Gastrocnemius medialis (tissue), 4 donors: Measurements from ENCODE around the gene LEMD2. TPM values are rescaled to one million over a fixed set of nuclear protein-coding genes. Genes with fewer than 3 reads are reported as not detected.

Experiments
- ATAC-seq, 2 donors: fragments of 150-250 bp; one replicate each; pipeline ENCODE4 v1.9.1; 2016
- DNase-seq, 2 donors: peaks; one replicate each; pipeline ENCODE4 v3.0.0-alpha.2; 2019
- H3K27ac ChIP-seq, 4 donors: fragments of 200-600 bp; sonication (generic); 1 replicate in 1 of 4; 2 replicates in 3 of 4; pipeline ENCODE4 v1.5.1; 2016 to 2018; ENCODE audit warnings: mild to moderate bottlenecking in 2 of 4, moderate library complexity in 1 of 4
- H3K27me3 ChIP-seq, 3 donors: fragments of 200-600 bp; sonication (generic) in 2 of 3; 1 replicate in 1 of 3; 2 replicates in 2 of 3; pipeline versions ENCODE4 v1.5.1 to v1.6.0; 2016 to 2019; ENCODE audit warnings: mild to moderate bottlenecking in 1 of 3, moderate library complexity in 1 of 3
- H3K36me3 ChIP-seq, 2 donors: fragments of 200-600 bp; sonication (generic) in 1 of 2; one replicate each; pipeline ENCODE4 v1.5.1; 2017 to 2018
- H3K4me1 ChIP-seq, 2 donors: fragments of 200-600 bp; sonication (generic) in 1 of 2; one replicate each; pipeline ENCODE4 v1.5.1; 2016 to 2017; ENCODE audit warnings: mild to moderate bottlenecking in 2 of 2
- H3K4me3 ChIP-seq, 4 donors: fragments of 200-600 bp; sonication (generic) in 3 of 4; 1 replicate in 1 of 4; 2 replicates in 3 of 4; pipeline ENCODE4 v1.5.1; 2016 to 2019; ENCODE audit warnings: mild to moderate bottlenecking in 2 of 4
- H3K9me3 ChIP-seq, 3 donors: fragments of 200-600 bp; sonication (generic) in 2 of 3; 1 replicate in 1 of 3; 2 replicates in 2 of 3; pipeline ENCODE4 v1.5.1; 2016 to 2019
- POLR2A ChIP-seq, 2 donors: fragments of 450-650 bp; IDR thresholded peaks; one replicate each; pipeline ENCODE4 v1.6.1; 2017; ENCODE audit warnings: antibody characterized with exemption in 2 of 2, mild to moderate bottlenecking in 2 of 2, moderate library complexity in 2 of 2
- in situ Hi-C, 4 donors: fragments of 200-750 bp; cut with MboI; loops; one replicate each; pipeline versions ENCODE4 v1.15.0 to v1.8.0; 2017; ENCODE audit warnings: low sequenced_read_pairs in 4 of 4
- intact Hi-C: fragments of 100-400 bp; cut with DNase I; formaldehyde crosslinking; loops from one replicate; pipeline ENCODE4 v1.15.1; 2023; ENCODE audit warnings: low total_unique reads
- total RNA-seq, 4 donors: library from RNA; depleted of rRNA; stranded (reverse); fragments of >200 nt; gene quantifications; one replicate each; pipeline versions ENCODE4 v1.1.0 to v1.2.3, GENCODE V29; 2016
- TF ChIP-seq, protein P1 (sequence below), 5 experiments: fragments of 450-650 bp in 3 of 5; fragments of 200-600 bp in 2 of 5; sonication (generic) in 2 of 5; IDR thresholded peaks in 4 of 5; conservative IDR thresholded peaks in 1 of 5; 1 replicate in 4 of 5; 2 replicates in 1 of 5; pipeline ENCODE4 v1.5.1; 2016 to 2019; ENCODE audit warnings: antibody characterized with exemption in 5 of 5, mild to moderate bottlenecking in 3 of 5, moderate library complexity in 3 of 5

The LEMD2 gene
- total RNA-seq, 4 donors from 2014 or later = 34.1 to 39.1 (median 38.1) TPM

DNA sequence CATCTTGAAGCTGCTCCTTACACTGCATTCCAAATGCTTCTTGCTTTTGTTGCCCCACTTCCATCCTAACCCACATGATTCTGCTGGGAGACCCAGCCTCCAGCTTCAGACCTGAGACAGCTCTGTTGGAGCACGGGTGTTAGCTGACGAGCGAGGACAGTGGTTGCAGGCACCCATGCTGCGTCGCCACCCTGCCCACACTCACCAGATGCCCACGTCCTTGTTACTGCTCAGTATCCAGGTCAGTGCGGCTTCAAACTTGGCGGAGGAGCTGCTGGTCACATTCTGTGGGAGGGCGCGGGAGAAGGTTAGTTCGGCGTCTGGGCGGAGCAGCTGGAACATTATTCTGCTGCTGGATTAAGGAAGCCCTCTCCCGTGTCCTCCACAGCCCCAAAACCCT lies 9.0 kb downstream of the LEMD2 start:
- TF ChIP-seq, protein P1, sequence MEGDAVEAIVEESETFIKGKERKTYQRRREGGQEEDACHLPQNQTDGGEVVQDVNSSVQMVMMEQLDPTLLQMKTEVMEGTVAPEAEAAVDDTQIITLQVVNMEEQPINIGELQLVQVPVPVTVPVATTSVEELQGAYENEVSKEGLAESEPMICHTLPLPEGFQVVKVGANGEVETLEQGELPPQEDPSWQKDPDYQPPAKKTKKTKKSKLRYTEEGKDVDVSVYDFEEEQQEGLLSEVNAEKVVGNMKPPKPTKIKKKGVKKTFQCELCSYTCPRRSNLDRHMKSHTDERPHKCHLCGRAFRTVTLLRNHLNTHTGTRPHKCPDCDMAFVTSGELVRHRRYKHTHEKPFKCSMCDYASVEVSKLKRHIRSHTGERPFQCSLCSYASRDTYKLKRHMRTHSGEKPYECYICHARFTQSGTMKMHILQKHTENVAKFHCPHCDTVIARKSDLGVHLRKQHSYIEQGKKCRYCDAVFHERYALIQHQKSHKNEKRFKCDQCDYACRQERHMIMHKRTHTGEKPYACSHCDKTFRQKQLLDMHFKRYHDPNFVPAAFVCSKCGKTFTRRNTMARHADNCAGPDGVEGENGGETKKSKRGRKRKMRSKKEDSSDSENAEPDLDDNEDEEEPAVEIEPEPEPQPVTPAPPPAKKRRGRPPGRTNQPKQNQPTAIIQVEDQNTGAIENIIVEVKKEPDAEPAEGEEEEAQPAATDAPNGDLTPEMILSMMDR (IDR thresholded peaks at IDR 0.05 in 4 of 5, conservative IDR thresholded peaks at IDR 0.05 in 1 of 5) = no peak
- TF ChIP-seq POLR2A (IDR thresholded peaks at IDR 0.05) = no peak
- ATAC-seq = no peak
- Histone ChIP-seq H3K27me3 (no peaks in the 10 kb centered on the region), H3K4me3 (no peak overlapping the region), H3K9me3 (no peaks in the 10 kb centered on the region), H3K27ac (no peak overlapping the region), H3K36me3 (peaks cover 2 to 95% of the 10 kb centered on the region in 2 donors), H3K4me1 (peaks cover 8 to 9% of the 10 kb centered on the region in 2 donors)
- in situ Hi-C loops (loop anchor here in 3 of 4 donors (10.0 kb wide), 3 partner anchors 75 to 375 kb away; no protein-coding TSS in a partner anchor), intact Hi-C loops (no loop called here)
- no peak for DNase-seq

DNA sequence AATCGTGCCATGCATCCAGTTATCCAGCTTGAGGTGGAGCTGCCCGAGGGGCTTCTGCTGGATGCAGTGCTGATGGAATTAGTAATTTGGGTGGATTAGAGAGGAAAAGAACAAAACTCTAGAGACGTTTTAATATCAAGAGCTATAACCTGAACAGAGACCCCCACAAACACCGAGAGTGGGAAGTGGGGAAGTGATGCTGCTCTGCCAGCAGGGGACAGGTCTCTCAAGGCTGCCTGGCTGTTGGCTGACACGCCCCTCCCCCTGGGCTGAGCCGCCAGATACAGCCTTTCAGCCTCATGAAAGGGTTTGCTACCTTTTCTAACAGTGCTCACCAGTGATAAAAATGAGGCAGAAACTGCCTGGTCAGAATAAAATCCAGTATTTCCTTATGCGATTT lies 9.6 kb downstream of the LEMD2 start:
- peaks cover 7 to 9% of the 10 kb centered on the region in 2 donors for H3K4me1 ChIP-seq
- in situ Hi-C loops (loop anchor here in 3 of 4 donors (10.0 kb wide), 3 partner anchors 74 to 376 kb away; no protein-coding TSS in a partner anchor), intact Hi-C loops (no loop called here)
- ATAC-seq (no peak), DNase-seq (no peak)
- H3K36me3 ChIP-seq = peaks cover 2 to 93% of the 10 kb centered on the region in 2 donors
- no peaks in the 10 kb centered on the region for H3K27me3 ChIP-seq
- H3K9me3 ChIP-seq = no peaks in the 10 kb centered on the region
- no peak overlapping the region for H3K4me3 ChIP-seq
- TF ChIP-seq, protein P1 (IDR thresholded peaks at IDR 0.05 in 4 of 5, conservative IDR thresholded peaks at IDR 0.05 in 1 of 5) = no peak
- TF ChIP-seq POLR2A (IDR thresholded peaks at IDR 0.05) = no peak
- no peak overlapping the region for H3K27ac ChIP-seq

DNA sequence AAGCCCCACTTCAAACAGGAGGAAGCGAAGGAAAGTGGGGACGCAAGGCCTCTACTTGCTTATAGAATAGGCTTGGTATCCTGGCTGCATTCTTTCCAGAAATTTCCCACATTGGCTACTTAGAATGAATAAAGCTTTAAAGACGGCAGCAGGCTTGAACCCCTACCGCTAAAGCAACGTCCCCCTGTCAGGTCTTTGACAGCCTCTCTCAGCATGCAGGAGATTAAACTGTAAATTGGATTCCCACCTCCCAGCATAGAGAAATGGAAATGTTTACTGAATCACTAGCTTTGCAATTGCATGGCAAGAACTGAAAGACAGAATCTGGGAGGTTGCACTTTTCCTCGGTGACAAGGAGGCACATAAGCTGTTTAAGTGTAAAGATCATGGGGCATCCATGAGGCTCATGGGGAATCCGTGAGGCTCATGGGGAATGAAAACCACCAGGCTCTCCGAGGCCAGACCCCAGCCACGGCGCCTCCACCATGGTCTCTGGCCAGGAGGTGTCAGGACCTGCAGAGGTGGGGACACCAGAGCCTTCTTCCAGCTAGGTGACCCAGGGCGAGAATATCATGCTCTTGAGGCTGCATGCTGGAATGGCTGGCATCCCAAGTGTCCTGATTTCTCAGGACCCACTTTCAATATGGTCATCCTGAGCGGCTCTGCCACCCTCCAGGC lies 10.3 kb downstream of the LEMD2 start:
- in situ Hi-C loops = loop anchor here in 3 of 4 donors (10.0 kb wide), 3 partner anchors 74 to 376 kb away; no protein-coding TSS in a partner anchor
- Histone ChIP-seq H3K9me3 (no peaks in the 10 kb centered on the region), H3K36me3 (peaks cover 2 to 92% of the 10 kb centered on the region in 2 donors), H3K4me1 (peaks cover 7 to 9% of the 10 kb centered on the region in 2 donors), H3K4me3 (no peak overlapping the region), H3K27ac (no peak overlapping the region), H3K27me3 (no peaks in the 10 kb centered on the region)
- no peak for TF ChIP-seq POLR2A (IDR thresholded peaks at IDR 0.05)
- TF ChIP-seq, protein P1 (IDR thresholded peaks at IDR 0.05 in 4 of 5, conservative IDR thresholded peaks at IDR 0.05 in 1 of 5) = no peak
- ATAC-seq (no peak), DNase-seq (no peak)
- intact Hi-C loops = no loop called here

DNA sequence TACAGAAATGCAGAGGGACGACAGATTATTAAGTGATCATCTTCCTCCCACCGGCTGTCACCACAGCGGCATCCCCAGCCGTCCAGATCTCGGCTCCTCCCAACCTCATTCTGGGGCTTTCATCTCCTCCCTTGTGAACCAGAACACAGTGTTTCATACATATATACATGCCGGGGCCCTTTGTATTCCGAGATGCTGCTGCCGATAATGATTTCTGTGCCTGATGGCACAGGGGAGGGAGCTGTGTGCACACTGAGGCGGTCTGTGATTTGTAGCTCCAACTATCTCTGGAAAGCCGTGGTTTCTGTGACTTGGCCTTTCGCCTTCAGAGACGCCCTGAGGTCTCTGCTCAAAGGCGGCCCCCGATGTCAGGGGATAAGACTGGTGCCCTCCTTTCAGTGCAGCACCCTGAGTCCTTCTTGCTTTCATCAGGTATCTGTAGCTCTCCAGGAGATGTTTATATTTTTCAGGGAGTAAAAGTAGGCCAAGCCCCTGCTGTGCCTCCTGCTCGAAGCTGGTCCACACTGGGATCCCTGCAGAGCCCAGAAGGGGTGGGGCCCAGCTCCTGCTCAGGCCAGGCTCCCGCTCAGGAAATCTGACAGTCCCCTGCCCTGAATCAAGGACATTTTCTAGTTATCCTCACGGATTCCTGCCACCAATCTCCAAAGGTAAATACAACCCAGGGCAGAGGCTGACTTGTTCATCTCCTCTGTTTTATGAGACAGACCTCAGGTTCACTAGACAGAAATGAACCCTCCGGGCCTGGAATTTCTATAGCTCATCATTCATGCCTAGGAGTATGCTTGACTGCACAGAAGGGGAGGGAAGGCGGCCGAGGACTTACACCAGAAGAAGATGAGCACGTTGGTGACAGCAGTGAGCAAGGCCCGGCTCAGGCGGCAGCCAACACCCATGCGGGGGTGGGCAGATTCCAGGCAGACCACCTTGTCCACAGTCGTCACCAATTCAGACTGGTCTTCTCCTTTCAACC lies 11.2 kb downstream of the LEMD2 start:
- in situ Hi-C loops (loop anchor here in 3 of 4 donors (10.0 kb wide), 3 partner anchors 73 to 377 kb away; no protein-coding TSS in a partner anchor), intact Hi-C loops (no loop called here)
- TF ChIP-seq, protein P1 (IDR thresholded peaks at IDR 0.05 in 4 of 5, conservative IDR thresholded peaks at IDR 0.05 in 1 of 5) = no peak
- no peak for TF ChIP-seq POLR2A (IDR thresholded peaks at IDR 0.05)
- Histone ChIP-seq H3K36me3 (peaks cover 2 to 92% of the 10 kb centered on the region in 2 donors), H3K27ac (no peak overlapping the region), H3K4me3 (no peak overlapping the region), H3K4me1 (peaks cover 7 to 9% of the 10 kb centered on the region in 2 donors), H3K27me3 (no peaks in the 10 kb centered on the region), H3K9me3 (no peaks in the 10 kb centered on the region)
- ATAC-seq (no peak), DNase-seq (no peak)
